ENCODE measurements around the gene RND1.

The RND1 gene

DNA sequence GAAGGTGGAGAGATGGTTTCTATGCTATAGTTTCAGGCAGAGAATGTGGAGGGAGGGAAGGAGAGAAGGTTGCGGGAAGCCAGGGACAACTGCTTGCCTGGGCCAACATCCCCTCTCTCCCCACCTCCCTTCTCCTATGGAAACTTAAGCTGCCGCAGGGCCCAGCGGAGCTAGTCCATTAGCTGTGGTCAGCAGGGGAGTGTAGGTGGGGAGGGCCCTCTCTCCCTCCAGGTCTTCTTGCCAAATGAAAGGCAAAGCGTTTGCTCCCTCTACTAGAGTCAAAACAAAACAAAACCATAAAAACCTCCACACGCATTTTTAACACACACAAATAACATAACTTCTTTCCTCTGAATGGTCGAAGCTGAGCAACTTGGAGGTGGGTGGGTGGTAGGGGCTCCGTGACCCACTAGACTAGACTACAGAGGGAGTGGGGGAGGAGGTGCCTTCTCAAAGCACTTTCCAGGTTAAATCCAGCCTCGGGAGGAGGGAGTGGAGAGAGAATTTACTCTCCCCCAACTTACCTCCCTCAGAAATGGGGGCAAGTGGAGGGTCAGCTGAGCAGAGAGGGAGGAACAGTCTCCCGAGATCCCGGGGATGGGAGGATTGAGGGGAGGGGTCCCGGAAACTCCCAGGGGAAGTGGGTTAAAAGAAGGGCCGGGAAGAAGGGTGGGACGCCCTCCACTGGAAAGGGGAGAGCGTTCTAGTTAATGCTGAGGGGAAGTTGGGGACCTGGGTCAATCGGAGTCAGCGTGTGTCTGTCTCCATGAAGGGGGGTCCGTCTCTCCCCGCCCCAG, 52.0 kb downstream of the RND1 start:
- in situ Hi-C loops (cut with HindIII; ENCODE audit: low sequenced_read_pairs), result no loop called here

DNA sequence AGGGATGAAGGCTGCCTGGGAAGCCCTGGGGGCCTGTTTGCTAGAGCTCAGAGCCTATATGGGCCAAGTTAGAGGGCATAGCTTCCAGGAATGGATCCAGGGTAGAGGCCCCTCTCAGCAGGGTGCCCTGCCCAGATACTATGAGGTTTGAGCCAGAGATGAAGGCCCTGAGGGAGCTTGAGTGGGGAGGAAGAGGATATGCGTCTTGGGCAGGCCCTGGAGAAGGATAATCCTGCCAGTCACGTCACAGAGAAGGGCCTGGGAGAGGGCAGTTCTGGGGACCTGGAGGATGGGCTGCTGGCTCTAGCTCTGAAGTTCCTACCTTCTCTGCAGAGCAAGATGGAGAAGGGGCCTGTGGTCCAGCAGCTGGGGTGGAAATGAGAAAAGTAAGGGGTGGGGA, 53.3 kb downstream of the RND1 start:
- in situ Hi-C loops (cut with HindIII; ENCODE audit: low sequenced_read_pairs), result no loop called here

- in situ Hi-C loops (cut with HindIII; ENCODE audit: low sequenced_read_pairs), result no loop called here
Measured at GRCh38 chr12:48811437-48812090, 54.1 kb downstream of the RND1 start.

- in situ Hi-C loops (cut with HindIII; ENCODE audit: low sequenced_read_pairs), result no loop called here
Measured at GRCh38 chr12:48810903-48811431, 54.7 kb downstream of the RND1 start.

- in situ Hi-C loops (cut with HindIII; ENCODE audit: low sequenced_read_pairs), result no loop called here
Measured at GRCh38 chr12:48807981-48808380, 57.7 kb downstream of the RND1 start.

All from DLD1 (cell line).